Cortex of kidney (tissue), 1 donor: ENCODE measurements around the gene SLC25A40.
"Not testable (repeated sequence)": the region's sequence is repeated elsewhere in the genome, so short reads cannot be mapped to it uniquely, and the experiment has no call there.

Experiments used
- DNase-seq: peaks from one replicate; lab custom pipeline; 2025; lab: John Stamatoyannopoulos, UW

The SLC25A40 gene

GRCh38 chr7:87872346-87872745, 3.8 kb downstream of the SLC25A40 start:
- DNase-seq, result no peak

- no peak for DNase-seq
Observed at GRCh38 chr7:87870471-87870870, 5.7 kb downstream of the SLC25A40 start.

GRCh38 chr7:87866533-87866932, 9.6 kb downstream of the SLC25A40 start:
- not testable (repeated sequence) for DNase-seq

GRCh38 chr7:87866089-87866488, 10.1 kb downstream of the SLC25A40 start:
- DNase-seq, result no peak

GRCh38 chr7:87858417-87859100, 17.6 kb downstream of the SLC25A40 start:
- no peak for DNase-seq

GRCh38 chr7:87853237-87853864, 22.8 kb downstream of the SLC25A40 start:
- no peak for DNase-seq

- DNase-seq, result no peak
Observed at GRCh38 chr7:87852306-87852705, 23.9 kb downstream of the SLC25A40 start.

GRCh38 chr7:87850836-87851593, 25.1 kb downstream of the SLC25A40 start:
- no peak for DNase-seq

GRCh38 chr7:87837597-87837996, 38.6 kb downstream of the SLC25A40 start:
- no peak for DNase-seq

GRCh38 chr7:87833130-87833529, 43.0 kb downstream of the SLC25A40 start:
- DNase-seq, result no peak

- DNase-seq, result no peak
Observed at GRCh38 chr7:87831097-87831496, 45.1 kb downstream of the SLC25A40 start.

GRCh38 chr7:87828383-87828782, 47.8 kb downstream of the SLC25A40 start:
- not testable (repeated sequence) for DNase-seq

- DNase-seq, result not testable (repeated sequence)
Observed at GRCh38 chr7:87825369-87825768, 50.8 kb downstream of the SLC25A40 start.

GRCh38 chr7:87822056-87822455, 54.1 kb downstream of the SLC25A40 start:
- not testable (repeated sequence) for DNase-seq

GRCh38 chr7:87818336-87818735, 57.8 kb downstream of the SLC25A40 start:
- DNase-seq, result no peak

GRCh38 chr7:87816389-87816788, 59.8 kb downstream of the SLC25A40 start:
- DNase-seq, result no peak

- DNase-seq, result no peak
Observed at GRCh38 chr7:87810726-87811125, 65.4 kb downstream of the SLC25A40 start.

- DNase-seq, result no peak
Observed at GRCh38 chr7:87810130-87810529, 66.0 kb downstream of the SLC25A40 start.

- no peak for DNase-seq
Observed at GRCh38 chr7:87806150-87806549, 70.0 kb downstream of the SLC25A40 start.

- no peak for DNase-seq
Observed at GRCh38 chr7:87797798-87798403, 78.3 kb downstream of the SLC25A40 start.

GRCh38 chr7:87797395-87797794, 78.8 kb downstream of the SLC25A40 start:
- DNase-seq, result no peak

- no peak for DNase-seq
Observed at GRCh38 chr7:87785368-87785995, 90.7 kb downstream of the SLC25A40 start.
